Measurements from ENCODE around the gene C1QTNF1.
"Not testable (repeated sequence)": the region's sequence is repeated elsewhere in the genome, so short reads cannot be mapped to it uniquely, and the experiment has no call there.

Gene C1QTNF1

GRCh38 chr17:79020631-79021301, 3.2 kb upstream of the C1QTNF1 start:
- peaks cover 8% of the 10 kb centered on the region for H3K4me1 Mint-ChIP-seq (ENCODE audit: low read depth)
- no peaks in the 10 kb centered on the region for H3K9me3 Mint-ChIP-seq
- H3K4me3 Mint-ChIP-seq = no peak overlapping the region
- no peak for DNase-seq
- H3K36me3 Mint-ChIP-seq (ENCODE audit: low read depth) = no peaks in the 10 kb centered on the region
- peaks cover 26% of the 10 kb centered on the region for H3K27me3 Mint-ChIP-seq
- no peak overlapping the region for H3K27ac Mint-ChIP-seq

- not testable (repeated sequence) for H3K4me1 Mint-ChIP-seq (ENCODE audit: low read depth); H3K36me3 Mint-ChIP-seq (ENCODE audit: low read depth); H3K4me3 Mint-ChIP-seq; DNase-seq; H3K9me3 Mint-ChIP-seq; H3K27ac Mint-ChIP-seq
- peaks cover 32% of the 10 kb centered on the region for H3K27me3 Mint-ChIP-seq
Observed at GRCh38 chr17:79021929-79022328, 2.0 kb upstream of the C1QTNF1 start.

- H3K27me3 Mint-ChIP-seq = peaks cover 37% of the 10 kb centered on the region
- no peak overlapping the region for H3K27ac Mint-ChIP-seq
- no peaks in the 10 kb centered on the region for H3K9me3 Mint-ChIP-seq
- DNase-seq = no peak
- H3K4me3 Mint-ChIP-seq = no peak overlapping the region
- H3K4me1 Mint-ChIP-seq (ENCODE audit: low read depth) = peaks cover 8% of the 10 kb centered on the region
- no peaks in the 10 kb centered on the region for H3K36me3 Mint-ChIP-seq (ENCODE audit: low read depth)
Observed at GRCh38 chr17:79022507-79022991, 1.4 kb upstream of the C1QTNF1 start.

- Mint-ChIP-seq H3K4me1 (ENCODE audit: low read depth) (peaks cover 8% of the 10 kb centered on the region), H3K4me3 (peak overlapping the region; percentile 79), H3K9me3 (no peaks in the 10 kb centered on the region), H3K27me3 (peaks cover 42% of the 10 kb centered on the region), H3K36me3 (ENCODE audit: low read depth) (no peaks in the 10 kb centered on the region), H3K27ac (no peak overlapping the region)
- DNase-seq = no peak
Observed at GRCh38 chr17:79023180-79023705, 726 bp upstream of the C1QTNF1 start.

GRCh38 chr17:79024901-79025737, 1.1 kb downstream of the C1QTNF1 start:
- DNase-seq = peak; percentile 24

GRCh38 chr17:79026376-79027273, 2.7 kb downstream of the C1QTNF1 start:
- H3K4me1 Mint-ChIP-seq (ENCODE audit: low read depth) = peaks cover 8% of the 10 kb centered on the region
- no peaks in the 10 kb centered on the region for H3K9me3 Mint-ChIP-seq
- no peak overlapping the region for H3K4me3 Mint-ChIP-seq
- H3K36me3 Mint-ChIP-seq (ENCODE audit: low read depth) = no peaks in the 10 kb centered on the region
- DNase-seq = peak; percentile 25
- peaks cover 53% of the 10 kb centered on the region for H3K27me3 Mint-ChIP-seq
- H3K27ac Mint-ChIP-seq = no peak overlapping the region

More at GRCh38 chr17:79024901-79025737, 1.1 kb downstream of the C1QTNF1 start:
- Mint-ChIP-seq H3K27ac (no peak overlapping the region), H3K36me3 (ENCODE audit: low read depth) (no peaks in the 10 kb centered on the region), H3K4me1 (ENCODE audit: low read depth) (peaks cover 8% of the 10 kb centered on the region), H3K9me3 (no peaks in the 10 kb centered on the region), H3K4me3 (peak overlapping the region; percentile 79), H3K27me3 (peaks cover 51% of the 10 kb centered on the region)

- Mint-ChIP-seq H3K4me1 (ENCODE audit: low read depth) (peaks cover 8% of the 10 kb centered on the region), H3K27ac (no peak overlapping the region), H3K27me3 (peaks cover 55% of the 10 kb centered on the region), H3K4me3 (no peak overlapping the region), H3K9me3 (no peaks in the 10 kb centered on the region), H3K36me3 (ENCODE audit: low read depth) (no peaks in the 10 kb centered on the region)
- peak; percentile 25 for DNase-seq
Observed at GRCh38 chr17:79027274-79027924, 3.4 kb downstream of the C1QTNF1 start.

GRCh38 chr17:79027925-79028491, 4.0 kb downstream of the C1QTNF1 start:
- peaks cover 8% of the 10 kb centered on the region for H3K4me1 Mint-ChIP-seq (ENCODE audit: low read depth)
- H3K9me3 Mint-ChIP-seq = no peaks in the 10 kb centered on the region
- H3K27ac Mint-ChIP-seq = no peak overlapping the region
- H3K36me3 Mint-ChIP-seq (ENCODE audit: low read depth) = no peaks in the 10 kb centered on the region
- H3K27me3 Mint-ChIP-seq = peaks cover 51% of the 10 kb centered on the region
- peak; percentile 11 for DNase-seq
- H3K4me3 Mint-ChIP-seq = no peak overlapping the region

- no peak overlapping the region for H3K4me3 Mint-ChIP-seq
- DNase-seq = no peak
- no peaks in the 10 kb centered on the region for H3K36me3 Mint-ChIP-seq (ENCODE audit: low read depth)
- H3K27ac Mint-ChIP-seq = no peak overlapping the region
- H3K27me3 Mint-ChIP-seq = peaks cover 44% of the 10 kb centered on the region
- H3K4me1 Mint-ChIP-seq (ENCODE audit: low read depth) = peaks cover 6% of the 10 kb centered on the region
- no peaks in the 10 kb centered on the region for H3K9me3 Mint-ChIP-seq
Observed at GRCh38 chr17:79028496-79029326, 4.7 kb downstream of the C1QTNF1 start.

GRCh38 chr17:79029327-79030009, 5.5 kb downstream of the C1QTNF1 start:
- H3K4me1 Mint-ChIP-seq (ENCODE audit: low read depth) = peaks cover 3% of the 10 kb centered on the region
- no peak overlapping the region for H3K27ac Mint-ChIP-seq
- H3K9me3 Mint-ChIP-seq = no peaks in the 10 kb centered on the region
- H3K4me3 Mint-ChIP-seq = no peak overlapping the region
- DNase-seq = no peak
- H3K36me3 Mint-ChIP-seq (ENCODE audit: low read depth) = no peaks in the 10 kb centered on the region
- H3K27me3 Mint-ChIP-seq = peaks cover 40% of the 10 kb centered on the region

- H3K4me1 Mint-ChIP-seq (ENCODE audit: low read depth); H3K9me3 Mint-ChIP-seq; H3K36me3 Mint-ChIP-seq (ENCODE audit: low read depth); DNase-seq; H3K27ac Mint-ChIP-seq; H3K4me3 Mint-ChIP-seq: not testable (repeated sequence)
- H3K27me3 Mint-ChIP-seq = peaks cover 31% of the 10 kb centered on the region
Observed at GRCh38 chr17:79030636-79031035, 6.7 kb downstream of the C1QTNF1 start.

- DNase-seq = no peak
- no peaks in the 10 kb centered on the region for H3K4me1 Mint-ChIP-seq (ENCODE audit: low read depth)
- H3K9me3 Mint-ChIP-seq = no peaks in the 10 kb centered on the region
- H3K36me3 Mint-ChIP-seq (ENCODE audit: low read depth) = no peaks in the 10 kb centered on the region
- no peak overlapping the region for H3K27ac Mint-ChIP-seq
- H3K27me3 Mint-ChIP-seq = peaks cover 21% of the 10 kb centered on the region
- H3K4me3 Mint-ChIP-seq = no peak overlapping the region
Observed at GRCh38 chr17:79031996-79032875, 8.3 kb downstream of the C1QTNF1 start.

All from activated T-cell treated with anti-CD3 and anti-CD28 coated beads, Interleukin-2, amount 50 U/mL, for 24 hours (primary cell).